ENCODE measurements around the gene EXOC3L1. TPM values are rescaled to one million over a fixed set of nuclear protein-coding genes. Genes with fewer than 3 reads are reported as not detected.

The EXOC3L1 gene, protein sequence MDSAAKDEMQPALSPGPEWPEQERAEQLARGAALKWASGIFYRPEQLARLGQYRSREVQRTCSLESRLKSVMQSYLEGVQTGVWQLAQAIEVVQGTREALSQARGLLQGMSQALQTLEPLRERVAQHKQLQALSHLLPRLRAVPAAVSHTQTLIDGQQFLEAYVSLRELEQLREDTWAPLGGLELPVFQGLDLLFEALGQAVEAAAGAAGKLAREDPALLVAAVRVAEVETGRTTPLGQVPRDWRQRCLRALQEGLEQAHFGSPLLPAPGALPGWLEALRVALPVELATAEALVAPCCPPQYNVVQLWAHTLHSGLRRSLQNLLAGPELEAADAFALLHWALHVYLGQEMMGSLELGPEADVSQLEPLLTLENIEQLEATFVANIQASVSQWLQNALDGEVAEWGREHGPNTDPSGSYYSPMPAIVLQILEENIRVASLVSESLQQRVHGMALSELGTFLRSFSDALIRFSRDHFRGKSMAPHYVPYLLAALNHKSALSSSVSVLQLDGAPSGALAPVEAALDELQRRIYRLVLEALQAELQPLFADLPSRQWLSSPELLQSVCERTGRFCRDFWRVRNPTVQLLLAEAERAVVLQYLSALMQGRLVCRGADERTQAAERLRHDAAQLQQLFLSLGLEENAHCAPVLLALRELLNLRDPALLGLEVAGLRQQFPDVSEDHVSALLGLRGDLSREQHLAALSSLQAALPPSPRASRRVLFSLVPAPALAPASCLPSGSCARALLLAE
- total RNA-seq (not detected), total RNA-seq (0 to 0.36 (median 0) reads per million in 172 experiments)
- 0.06 TPM for polyA plus RNA-seq (2013, experiment 1 of 2)
- 0.37 TPM for polyA plus RNA-seq (2013, experiment 2 of 2)

GRCh38 chr16:67190041-67190440 is at the start of gene EXOC3L1:
TSS of gene EXOC3L1 (minus strand) at chr16:67190136. CDS start at chr16:67189676, 460 bp downstream.
- H3K27me3 ChIP-seq (ENCODE audit: control insufficient read depth in 1 of 2, insufficient read depth in 2 of 2, low read length in 2 of 2) = no peaks in the 10 kb centered on the region
- H3K27me3 Mint-ChIP-seq = no peaks in the 10 kb centered on the region
- H3K36me3 ChIP-seq (ENCODE audit: insufficient read depth, low read length) = peaks cover 22% of the 10 kb centered on the region
- H3K9me3 ChIP-seq (ENCODE audit: control insufficient read depth in 1 of 2, insufficient read depth in 1 of 2, low read length in 2 of 2) = no peaks in the 10 kb centered on the region
- H3K4me1 Mint-ChIP-seq (ENCODE audit: low read depth) = peaks cover 38% of the 10 kb centered on the region
- peaks cover 46% of the 10 kb centered on the region for H3K4me1 ChIP-seq (ENCODE audit: insufficient read depth, low read length)
- H3K36me3 Mint-ChIP-seq (ENCODE audit: low read depth) = peaks cover 25% of the 10 kb centered on the region
- no peak for DNase-seq
- intact Hi-C loops (cut with DNase I, micrococcal nuclease) = loop anchor here in 1 of 2 experiments (5.0 kb wide), 1 partner anchor 258 kb away; the partner anchor contains the start of gene CIAO2B
- H3K27ac Mint-ChIP-seq = no peak within 1 kb of the TSS
- POLR2A ChIA-PET = no interaction called here
- H3K4me3 ChIP-seq (ENCODE audit: low read length) = no peak within 1 kb of the TSS
- TF ChIP-seq, protein P1, sequence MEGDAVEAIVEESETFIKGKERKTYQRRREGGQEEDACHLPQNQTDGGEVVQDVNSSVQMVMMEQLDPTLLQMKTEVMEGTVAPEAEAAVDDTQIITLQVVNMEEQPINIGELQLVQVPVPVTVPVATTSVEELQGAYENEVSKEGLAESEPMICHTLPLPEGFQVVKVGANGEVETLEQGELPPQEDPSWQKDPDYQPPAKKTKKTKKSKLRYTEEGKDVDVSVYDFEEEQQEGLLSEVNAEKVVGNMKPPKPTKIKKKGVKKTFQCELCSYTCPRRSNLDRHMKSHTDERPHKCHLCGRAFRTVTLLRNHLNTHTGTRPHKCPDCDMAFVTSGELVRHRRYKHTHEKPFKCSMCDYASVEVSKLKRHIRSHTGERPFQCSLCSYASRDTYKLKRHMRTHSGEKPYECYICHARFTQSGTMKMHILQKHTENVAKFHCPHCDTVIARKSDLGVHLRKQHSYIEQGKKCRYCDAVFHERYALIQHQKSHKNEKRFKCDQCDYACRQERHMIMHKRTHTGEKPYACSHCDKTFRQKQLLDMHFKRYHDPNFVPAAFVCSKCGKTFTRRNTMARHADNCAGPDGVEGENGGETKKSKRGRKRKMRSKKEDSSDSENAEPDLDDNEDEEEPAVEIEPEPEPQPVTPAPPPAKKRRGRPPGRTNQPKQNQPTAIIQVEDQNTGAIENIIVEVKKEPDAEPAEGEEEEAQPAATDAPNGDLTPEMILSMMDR (IDR thresholded peaks at IDR 0.05) = no peak
- peak within 1 kb of the TSS; percentile 42 for H3K4me3 Mint-ChIP-seq
- CTCF ChIA-PET = interaction anchor here (1.0 kb wide), 1 partner anchor 35 kb away, joined by 3 read pairs; no protein-coding TSS in a partner anchor
- H3K9me3 Mint-ChIP-seq = no peaks in the 10 kb centered on the region
- no peak within 1 kb of the TSS for H3K27ac ChIP-seq (ENCODE audit: low read depth in 1 of 2, low read length in 2 of 2)
- ATAC-seq (ENCODE audit: poor library complexity) = no peak

DNA sequence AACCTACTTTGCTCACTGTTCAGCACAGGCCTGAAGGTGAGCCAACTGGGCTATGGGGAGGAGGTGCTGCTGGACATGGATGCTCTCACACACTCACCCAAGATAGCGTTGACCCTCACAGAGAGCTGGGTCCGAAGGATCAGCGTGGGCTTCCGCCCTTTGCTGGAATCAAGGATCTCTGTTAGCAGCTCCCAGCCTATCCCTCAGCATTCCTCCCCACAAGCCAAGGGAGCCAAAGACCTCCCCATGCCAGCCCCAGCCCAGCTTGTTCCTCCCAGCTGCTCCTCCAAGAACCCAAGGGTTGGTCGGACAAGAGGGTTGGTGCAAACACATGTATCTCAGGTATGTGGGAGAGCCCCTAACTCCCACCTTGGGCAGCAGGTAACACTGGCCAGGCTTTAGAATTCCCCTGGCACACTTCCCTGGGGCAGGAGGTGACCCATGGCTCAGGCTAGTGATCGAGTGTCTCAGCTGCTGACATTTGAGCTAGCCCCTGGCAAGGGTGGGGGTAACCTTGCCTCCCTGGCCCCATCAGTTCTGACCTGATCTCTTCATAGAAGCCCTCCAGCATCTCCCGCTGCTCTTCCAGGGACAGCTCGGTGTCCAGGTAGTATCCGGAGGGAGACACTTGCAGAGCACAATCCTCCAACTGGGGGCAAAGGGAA is 49.0 kb upstream of the EXOC3L1 start:
- TF ChIP-seq, protein P1 (IDR thresholded peaks at IDR 0.05) = no peak
- DNase-seq (no peak), ATAC-seq (ENCODE audit: poor library complexity) (no peak)
- Mint-ChIP-seq H3K27me3 (no peaks in the 10 kb centered on the region), H3K36me3 (ENCODE audit: low read depth) (peaks cover 44% of the 10 kb centered on the region), H3K27ac (peak overlapping the region; percentile 8), H3K4me1 (ENCODE audit: low read depth) (peaks cover 8% of the 10 kb centered on the region), H3K9me3 (no peaks in the 10 kb centered on the region), H3K4me3 (no peak overlapping the region)
- peaks cover 46% of the 10 kb centered on the region for H3K4me1 ChIP-seq (ENCODE audit: insufficient read depth, low read length)
- H3K27ac ChIP-seq (ENCODE audit: low read depth in 1 of 2, low read length in 2 of 2) = no peak overlapping the region
- CTCF ChIA-PET = no interaction called here
- intact Hi-C loops (cut with DNase I, micrococcal nuclease) = no loop called here
- no peaks in the 10 kb centered on the region for H3K27me3 ChIP-seq (ENCODE audit: control insufficient read depth in 1 of 2, insufficient read depth in 2 of 2, low read length in 2 of 2)
- peaks cover 49% of the 10 kb centered on the region for H3K36me3 ChIP-seq (ENCODE audit: insufficient read depth, low read length)
- POLR2A ChIA-PET = interaction anchor here (0.8 to 2.2 kb wide), 3 partner anchors 8 to 11 kb away, joined by 3 to 8 read pairs (median 4); partner anchors contain the start of genes FHOD1 and TMEM208
- no peak overlapping the region for H3K4me3 ChIP-seq (ENCODE audit: low read length)
- no peaks in the 10 kb centered on the region for H3K9me3 ChIP-seq (ENCODE audit: control insufficient read depth in 1 of 2, insufficient read depth in 1 of 2, low read length in 2 of 2)

GRCh38 chr16:67238278-67238575 is 48.3 kb upstream of the EXOC3L1 start:
- ChIA-PET POLR2A (interaction anchor here (0.8 to 2.2 kb wide), 2 partner anchors 11 kb away, joined by 3 to 8 read pairs; partner anchors contain the start of gene TMEM208), CTCF (no interaction called here)
- Mint-ChIP-seq H3K27ac (peak overlapping the region; percentile 8), H3K36me3 (ENCODE audit: low read depth) (peaks cover 47% of the 10 kb centered on the region), H3K4me1 (ENCODE audit: low read depth) (peaks cover 7% of the 10 kb centered on the region), H3K27me3 (no peaks in the 10 kb centered on the region), H3K4me3 (no peak overlapping the region), H3K9me3 (no peaks in the 10 kb centered on the region)
- TF ChIP-seq, protein P1 (IDR thresholded peaks at IDR 0.05) = no peak
- Histone ChIP-seq H3K27ac (ENCODE audit: low read depth in 1 of 2, low read length in 2 of 2) (no peak overlapping the region), H3K36me3 (ENCODE audit: insufficient read depth, low read length) (peaks cover 54% of the 10 kb centered on the region), H3K4me3 (ENCODE audit: low read length) (no peak overlapping the region), H3K9me3 (ENCODE audit: control insufficient read depth in 1 of 2, insufficient read depth in 1 of 2, low read length in 2 of 2) (no peaks in the 10 kb centered on the region), H3K27me3 (ENCODE audit: control insufficient read depth in 1 of 2, insufficient read depth in 2 of 2, low read length in 2 of 2) (no peaks in the 10 kb centered on the region), H3K4me1 (ENCODE audit: insufficient read depth, low read length) (peaks cover 39% of the 10 kb centered on the region)
- DNase-seq = no peak
- intact Hi-C loops (cut with DNase I, micrococcal nuclease) = no loop called here
- no peak for ATAC-seq (ENCODE audit: poor library complexity)
